IMR-90 (cell line): ENCODE measurements around the gene SEMA6A. TPM values are rescaled to one million over a fixed set of nuclear protein-coding genes. Genes with fewer than 3 reads are reported as not detected.

Experiments used
- ATAC-seq: fragments of 200-7000 bp; cut with Tn5 transposase; 2 replicates; pipeline ENCODE4 v1.9.1; 2020; ENCODE audit warnings: low read depth, mild to moderate bottlenecking, moderate library complexity
- BruUV-seq: library from RNA; stranded (reverse); fragments of 400-500 nt; replicated peaks from 2 replicates; lab custom pipeline; 2021; lab: Mats Ljungman, UMichigan
- CTCF ChIA-PET: fragments of 300-600 bp; formaldehyde crosslinking; extraction: SDS; loops from one replicate; lab custom pipeline; 2021; ENCODE audit warnings: antibody characterized with exemption; lab: Yijun Ruan, JAX
- POLR2A ChIA-PET: fragments of 300-600 bp; sonication (Branson Sonifier 250); formaldehyde crosslinking; loops from one replicate; lab custom pipeline; 2022; ENCODE audit warnings: antibody characterized with exemption; ENCODE audit not compliant: unreplicated experiment; lab: Charles Lee
- DNase-seq: peaks from one replicate; pipeline ENCODE4 v3.0.0; 2013
- H2AFZ ChIP-seq: replicated peaks from 2 replicates; pipeline ENCODE3; 2013; ENCODE audit warnings: low read length, mild to moderate bottlenecking; ENCODE audit not compliant: poor library complexity
- H2AK5ac ChIP-seq: 2 replicates; pipeline ENCODE4 v1.6.1; 2013; ENCODE audit warnings: low read depth, low read length, inconsistent platforms
- H2AK9ac ChIP-seq: replicated peaks from 2 replicates; pipeline ENCODE3; 2013; ENCODE audit warnings: mild to moderate bottlenecking, low read depth, low read length, moderate library complexity; ENCODE audit not compliant: poor library complexity
- H2BK120ac ChIP-seq: 2 replicates; pipeline ENCODE4 v1.6.1; 2013; ENCODE audit warnings: low read depth, low read length, inconsistent platforms
- H2BK15ac ChIP-seq: 3 replicates; pipeline ENCODE4 v1.6.1; 2013; ENCODE audit warnings: low read depth, low read length, inconsistent platforms
- H2BK20ac ChIP-seq: 2 replicates; pipeline ENCODE4 v1.6.1; 2013; ENCODE audit warnings: low read depth, mild to moderate bottlenecking, inconsistent platforms, low read length, moderate library complexity
- H2BK5ac ChIP-seq: 2 replicates; pipeline ENCODE4 v1.6.1; 2013; ENCODE audit warnings: mild to moderate bottlenecking, low read depth, low read length, inconsistent platforms; ENCODE audit not compliant: poor library complexity, severe bottlenecking
- H3K14ac ChIP-seq: replicated peaks from 2 replicates; pipeline ENCODE4 v1.6.1; 2013; ENCODE audit warnings: low read depth, low read length, inconsistent platforms
- H3K18ac ChIP-seq: 2 replicates; pipeline ENCODE4 v1.6.1; 2013; ENCODE audit warnings: low read depth, low read length, control low read depth
- H3K23ac ChIP-seq: 2 replicates; pipeline ENCODE4 v1.6.1; 2013; ENCODE audit warnings: low read depth, low read length, inconsistent platforms
- H3K27ac ChIP-seq: 2 replicates; pipeline ENCODE4 v1.5.1; 2013; ENCODE audit warnings: mild to moderate bottlenecking, control low read depth, low read length; ENCODE audit not compliant: insufficient read depth
- H3K27me3 ChIP-seq: 2 replicates; pipeline ENCODE4 v1.6.1; 2013; ENCODE audit warnings: low read length; ENCODE audit not compliant: control insufficient read depth, insufficient read depth
- H3K36me3 ChIP-seq: 2 replicates; pipeline ENCODE4 v1.6.1; 2013; ENCODE audit warnings: low read length, mixed read lengths; ENCODE audit not compliant: control insufficient read depth, insufficient read depth
- H3K4ac ChIP-seq: 2 replicates; pipeline ENCODE4 v1.6.1; 2013; ENCODE audit warnings: low read depth, low read length, inconsistent platforms
- H3K4me1 ChIP-seq: 2 replicates; pipeline ENCODE4 v1.6.1; 2013; ENCODE audit warnings: low read length, mixed read lengths; ENCODE audit not compliant: control insufficient read depth, insufficient read depth
- H3K4me2 ChIP-seq: 2 replicates; pipeline ENCODE4 v1.6.1; 2013; ENCODE audit warnings: low read depth, mild to moderate bottlenecking, control low read depth, low read length, moderate library complexity
- H3K4me3 ChIP-seq: 2 replicates; pipeline ENCODE4 v1.5.1; 2013; ENCODE audit warnings: low read depth, mild to moderate bottlenecking, control low read depth, low read length, moderate library complexity; ENCODE audit not compliant: insufficient read depth
- H3K56ac ChIP-seq: 2 replicates; pipeline ENCODE4 v1.6.1; 2013; ENCODE audit warnings: low read length, inconsistent platforms; ENCODE audit not compliant: insufficient read depth; ENCODE audit errors: extremely low read depth
- H3K79me1 ChIP-seq, 2 experiments: 2 replicates each; pipeline ENCODE4 v1.6.1; 2013; ENCODE audit warnings: low read length in 2 of 2, inconsistent platforms in 1 of 2, low read depth in 1 of 2
- H3K9ac ChIP-seq: 2 replicates; pipeline ENCODE4 v1.6.1; 2013; ENCODE audit warnings: low read depth, low read length, control low read depth
- H3K9me1 ChIP-seq: 2 replicates; pipeline ENCODE4 v1.6.1; 2013; ENCODE audit warnings: low read length, inconsistent platforms; ENCODE audit not compliant: insufficient read depth
- H3K9me3 ChIP-seq: 2 replicates; pipeline ENCODE4 v1.6.1; 2013; ENCODE audit warnings: low read length; ENCODE audit not compliant: control insufficient read depth, insufficient read depth
- H4K20me1 ChIP-seq: 2 replicates; pipeline ENCODE4 v1.6.1; 2013; ENCODE audit warnings: low read length, inconsistent platforms; ENCODE audit not compliant: insufficient read depth
- H4K5ac ChIP-seq: 2 replicates; pipeline ENCODE4 v1.6.1; 2013; ENCODE audit warnings: mild to moderate bottlenecking, low read depth, low read length, control low read depth
- H4K8ac ChIP-seq, 2 experiments: 2 replicates each; pipeline ENCODE4 v1.6.1; 2013; ENCODE audit warnings: low read depth in 2 of 2, low read length in 2 of 2, control low read depth in 1 of 2, inconsistent platforms in 1 of 2
- H4K91ac ChIP-seq: 2 replicates; pipeline ENCODE4 v1.6.1; 2013; ENCODE audit warnings: low read depth, low read length, inconsistent platforms; ENCODE audit not compliant: insufficient read depth
- BHLHE40 ChIP-seq: fragments of 150-350 bp; IDR thresholded peaks from 2 replicates; pipeline ENCODE4 v1.6.1; 2016; ENCODE audit warnings: mild to moderate bottlenecking, low read depth, low read length
- CEBPB ChIP-seq: IDR thresholded peaks from 2 replicates; pipeline ENCODE4 v1.6.1; 2012; ENCODE audit warnings: low read depth, low read length, improper control_type of control experiment
- CHD1 ChIP-seq: IDR thresholded peaks from 2 replicates; pipeline ENCODE4 v1.6.1; 2012; ENCODE audit warnings: low read depth, low read length, improper control_type of control experiment
- FOS ChIP-seq: fragments of 150-350 bp; IDR thresholded peaks from 2 replicates; pipeline ENCODE4 v1.6.1; 2016; ENCODE audit warnings: low read depth, low read length
- MAFK ChIP-seq: IDR thresholded peaks from 2 replicates; pipeline ENCODE4 v1.6.1; 2012; ENCODE audit warnings: low read depth, low read length, improper control_type of control experiment
- MAZ ChIP-seq: IDR thresholded peaks from 2 replicates; pipeline ENCODE4 v1.6.1; 2012; ENCODE audit warnings: low read depth, mild to moderate bottlenecking, low read length, improper control_type of control experiment, moderate library complexity, borderline replicate concordance
- MXI1 ChIP-seq: IDR thresholded peaks from 2 replicates; pipeline ENCODE4 v1.6.1; 2012; ENCODE audit warnings: low read depth, mild to moderate bottlenecking, low read length, moderate library complexity, borderline replicate concordance
- NFE2L2 ChIP-seq: fragments of 150-350 bp; IDR thresholded peaks from 2 replicates; pipeline ENCODE4 v1.6.1; 2016; ENCODE audit warnings: low read depth, mild to moderate bottlenecking, low read length
- POLR2A ChIP-seq: IDR thresholded peaks from 2 replicates; pipeline ENCODE4 v1.6.1; 2012; ENCODE audit warnings: mild to moderate bottlenecking, low read depth, low read length
- RAD21 ChIP-seq: IDR thresholded peaks from 2 replicates; pipeline ENCODE4 v1.6.1; 2012; ENCODE audit warnings: low read length, improper control_type of control experiment
- RCOR1 ChIP-seq: IDR thresholded peaks from 2 replicates; pipeline ENCODE4 v1.6.1; 2012; ENCODE audit warnings: mild to moderate bottlenecking, low read length, improper control_type of control experiment; ENCODE audit not compliant: insufficient replicate concordance
- RFX5 ChIP-seq: IDR thresholded peaks from 2 replicates; pipeline ENCODE4 v1.8.0; 2012; ENCODE audit warnings: low read depth, mild to moderate bottlenecking, low read length, moderate library complexity
- SMC3 ChIP-seq: fragments of 150-350 bp; IDR thresholded peaks from 2 replicates; pipeline ENCODE4 v1.6.1; 2016; ENCODE audit warnings: low read depth, mild to moderate bottlenecking, antibody characterized with exemption, low read length, moderate library complexity
- WGBS, 2 experiments: methylation state at CpG; one replicate each; pipeline versions ENCODE4 v1.1.5 to v1.1.7; 2013; ENCODE audit warnings: missing lambda C conversion rate in 2 of 2; ENCODE audit not compliant: insufficient read length in 1 of 2; ENCODE audit errors: extremely low coverage in 2 of 2; 5-methylcytosine and 5-hydroxymethylcytosine counted together
- dilution Hi-C: fragments of 300-500 bp; cut with HindIII; formaldehyde crosslinking; loops from one replicate; pipeline ENCODE4 v1.14.3; 2018; ENCODE audit warnings: low sequenced_read_pairs; ENCODE audit not compliant: unreplicated experiment
- in situ Hi-C: fragments of 300-500 bp; cut with MboI; formaldehyde crosslinking; loops from 3 replicates; pipeline ENCODE4 v1.14.3; 2019; ENCODE audit warnings: low sequenced_read_pairs, inconsistent platforms, mixed read lengths
- intact Hi-C: fragments of 100-400 bp; cut with micrococcal nuclease; formaldehyde crosslinking; loops from 2 replicates; pipeline ENCODE4 v1.10.0; 2022
- polyA plus RNA-seq, 3 experiments: library from polyadenylated mRNA; depleted of rRNA; stranded (reverse); fragments of >200 nt; gene quantifications; 2 replicates each; pipeline ENCODE4 v1.2.3, GENCODE V29; 2012; ENCODE audit warnings: low replicate concordance in 1 of 3
- total RNA-seq: library from RNA; depleted of rRNA; stranded (reverse); fragments of >200 nt; gene quantifications from 2 replicates; pipeline ENCODE4 v1.2.3, GENCODE V29; 2012
- TF ChIP-seq, protein P1 (sequence below): conservative IDR thresholded peaks from 2 replicates; pipeline ENCODE4 v1.5.1; 2012; ENCODE audit warnings: mild to moderate bottlenecking, low read depth, low read length, improper control_type of control experiment
- TF ChIP-seq, protein P2 (sequence below): fragments of 150-350 bp; IDR thresholded peaks from 2 replicates; pipeline ENCODE4 v1.6.1; 2017; ENCODE audit warnings: mild to moderate bottlenecking, antibody characterized with exemption, low read length, low read depth
- TF ChIP-seq, protein P3 (sequence below): fragments of 150-350 bp; IDR thresholded peaks from 2 replicates; pipeline ENCODE4 v1.6.1; 2016; ENCODE audit warnings: low read depth, mild to moderate bottlenecking, low read length, moderate library complexity, borderline replicate concordance

The SEMA6A gene
- total and polyA plus RNA-seq, 2 of the 4 experiments (the other 2 are of a cell fraction): 0.27 to 0.36 TPM

DNA sequence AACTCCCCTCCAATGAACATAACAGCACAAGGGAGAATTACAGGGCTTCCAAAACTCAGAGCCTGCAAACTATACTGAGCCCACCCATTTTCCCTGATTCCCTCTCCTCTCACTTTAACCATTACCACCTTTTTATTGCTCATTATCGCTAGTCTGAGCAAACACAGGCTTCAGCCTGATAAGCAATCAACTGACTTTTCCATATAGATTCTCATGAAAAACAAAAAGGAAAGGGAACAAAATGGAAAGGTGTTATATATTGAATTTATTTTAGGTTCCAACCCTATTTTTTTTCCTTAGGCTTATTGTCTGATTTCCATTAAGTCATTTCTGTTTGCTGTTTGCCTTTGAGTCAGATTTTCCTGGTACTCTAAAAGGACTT is 27.9 kb downstream of the SEMA6A start:
- H4K91ac ChIP-seq: no peak overlapping the region
- dilution Hi-C loops: no loop called here

More for the DNA sequence above, 27.9 kb downstream of the SEMA6A start:
- H2BK120ac ChIP-seq: no peak overlapping the region
- DNase-seq (no peak), ATAC-seq (no peak)
- H2AFZ ChIP-seq: no peak overlapping the region
- H2BK20ac ChIP-seq: no peak overlapping the region
- no peaks in the 10 kb centered on the region for H3K79me1 ChIP-seq
- no peak overlapping the region for H3K23ac ChIP-seq
- no peak for TF ChIP-seq MAZ
- no peak for TF ChIP-seq BHLHE40
- TF ChIP-seq RCOR1: no peak
- TF ChIP-seq NFE2L2: no peak
- TF ChIP-seq MAFK: no peak
- TF ChIP-seq RFX5: no peak
- TF ChIP-seq CEBPB: no peak
- TF ChIP-seq, protein P1, sequence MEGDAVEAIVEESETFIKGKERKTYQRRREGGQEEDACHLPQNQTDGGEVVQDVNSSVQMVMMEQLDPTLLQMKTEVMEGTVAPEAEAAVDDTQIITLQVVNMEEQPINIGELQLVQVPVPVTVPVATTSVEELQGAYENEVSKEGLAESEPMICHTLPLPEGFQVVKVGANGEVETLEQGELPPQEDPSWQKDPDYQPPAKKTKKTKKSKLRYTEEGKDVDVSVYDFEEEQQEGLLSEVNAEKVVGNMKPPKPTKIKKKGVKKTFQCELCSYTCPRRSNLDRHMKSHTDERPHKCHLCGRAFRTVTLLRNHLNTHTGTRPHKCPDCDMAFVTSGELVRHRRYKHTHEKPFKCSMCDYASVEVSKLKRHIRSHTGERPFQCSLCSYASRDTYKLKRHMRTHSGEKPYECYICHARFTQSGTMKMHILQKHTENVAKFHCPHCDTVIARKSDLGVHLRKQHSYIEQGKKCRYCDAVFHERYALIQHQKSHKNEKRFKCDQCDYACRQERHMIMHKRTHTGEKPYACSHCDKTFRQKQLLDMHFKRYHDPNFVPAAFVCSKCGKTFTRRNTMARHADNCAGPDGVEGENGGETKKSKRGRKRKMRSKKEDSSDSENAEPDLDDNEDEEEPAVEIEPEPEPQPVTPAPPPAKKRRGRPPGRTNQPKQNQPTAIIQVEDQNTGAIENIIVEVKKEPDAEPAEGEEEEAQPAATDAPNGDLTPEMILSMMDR: no peak
- TF ChIP-seq RAD21: no peak
- no peak for TF ChIP-seq CHD1
- no peak for TF ChIP-seq POLR2A
- TF ChIP-seq, protein P2, sequence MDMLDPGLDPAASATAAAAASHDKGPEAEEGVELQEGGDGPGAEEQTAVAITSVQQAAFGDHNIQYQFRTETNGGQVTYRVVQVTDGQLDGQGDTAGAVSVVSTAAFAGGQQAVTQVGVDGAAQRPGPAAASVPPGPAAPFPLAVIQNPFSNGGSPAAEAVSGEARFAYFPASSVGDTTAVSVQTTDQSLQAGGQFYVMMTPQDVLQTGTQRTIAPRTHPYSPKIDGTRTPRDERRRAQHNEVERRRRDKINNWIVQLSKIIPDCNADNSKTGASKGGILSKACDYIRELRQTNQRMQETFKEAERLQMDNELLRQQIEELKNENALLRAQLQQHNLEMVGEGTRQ: no peak
- no peak for TF ChIP-seq FOS
- no peak for TF ChIP-seq SMC3
- TF ChIP-seq, protein P3, sequence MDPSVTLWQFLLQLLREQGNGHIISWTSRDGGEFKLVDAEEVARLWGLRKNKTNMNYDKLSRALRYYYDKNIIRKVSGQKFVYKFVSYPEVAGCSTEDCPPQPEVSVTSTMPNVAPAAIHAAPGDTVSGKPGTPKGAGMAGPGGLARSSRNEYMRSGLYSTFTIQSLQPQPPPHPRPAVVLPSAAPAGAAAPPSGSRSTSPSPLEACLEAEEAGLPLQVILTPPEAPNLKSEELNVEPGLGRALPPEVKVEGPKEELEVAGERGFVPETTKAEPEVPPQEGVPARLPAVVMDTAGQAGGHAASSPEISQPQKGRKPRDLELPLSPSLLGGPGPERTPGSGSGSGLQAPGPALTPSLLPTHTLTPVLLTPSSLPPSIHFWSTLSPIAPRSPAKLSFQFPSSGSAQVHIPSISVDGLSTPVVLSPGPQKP: no peak
- TF ChIP-seq MXI1: no peak
- no peak overlapping the region for H3K18ac ChIP-seq
- no peaks in the 10 kb centered on the region for H3K9me1 ChIP-seq
- POLR2A ChIA-PET: interaction anchor here (0.5 kb wide), 1 partner anchor 28 kb away, joined by 3 read pairs; the partner anchor contains the start of gene SEMA6A
- H3K27ac ChIP-seq: no peak overlapping the region
- CTCF ChIA-PET: interaction anchor here (0.7 kb wide), 1 partner anchor 23 kb away, joined by 3 read pairs; no protein-coding TSS in a partner anchor
- in situ Hi-C loops (no loop called here), intact Hi-C loops (no loop called here)
- H3K4me2 ChIP-seq: no peak overlapping the region
- H2AK9ac ChIP-seq: no peak overlapping the region
- no peak overlapping the region for H3K14ac ChIP-seq
- no peaks in the 10 kb centered on the region for H3K4me1 ChIP-seq
- H3K27me3 ChIP-seq: no peaks in the 10 kb centered on the region
- H3K9me3 ChIP-seq: peaks cover 3% of the 10 kb centered on the region; the same call in 1 of the 2 replicates
- no peak overlapping the region for H3K9ac ChIP-seq
- no peak overlapping the region for H4K5ac ChIP-seq
- no peak overlapping the region for H2AK5ac ChIP-seq
- H3K36me3 ChIP-seq: no peaks in the 10 kb centered on the region
- no peak overlapping the region for H3K4me3 ChIP-seq
- no peak overlapping the region for H2BK15ac ChIP-seq
- no peak overlapping the region for H3K4ac ChIP-seq
- H3K56ac ChIP-seq: no peak overlapping the region
- WGBS, 2 experiments: no CpG with 5 or more reads among the region's 1 CpG
- H4K20me1 ChIP-seq: no peaks in the 10 kb centered on the region
- H2BK5ac ChIP-seq: no peak overlapping the region
- no peak overlapping the region for H4K8ac ChIP-seq
- BruUV-seq: no TSS peak
